ENCODE measurements around the gene COX7A2.

GRCh38 chr6:75202676-75203131, 40.9 kb downstream of the COX7A2 start:
- TF ChIP-seq, protein P1, sequence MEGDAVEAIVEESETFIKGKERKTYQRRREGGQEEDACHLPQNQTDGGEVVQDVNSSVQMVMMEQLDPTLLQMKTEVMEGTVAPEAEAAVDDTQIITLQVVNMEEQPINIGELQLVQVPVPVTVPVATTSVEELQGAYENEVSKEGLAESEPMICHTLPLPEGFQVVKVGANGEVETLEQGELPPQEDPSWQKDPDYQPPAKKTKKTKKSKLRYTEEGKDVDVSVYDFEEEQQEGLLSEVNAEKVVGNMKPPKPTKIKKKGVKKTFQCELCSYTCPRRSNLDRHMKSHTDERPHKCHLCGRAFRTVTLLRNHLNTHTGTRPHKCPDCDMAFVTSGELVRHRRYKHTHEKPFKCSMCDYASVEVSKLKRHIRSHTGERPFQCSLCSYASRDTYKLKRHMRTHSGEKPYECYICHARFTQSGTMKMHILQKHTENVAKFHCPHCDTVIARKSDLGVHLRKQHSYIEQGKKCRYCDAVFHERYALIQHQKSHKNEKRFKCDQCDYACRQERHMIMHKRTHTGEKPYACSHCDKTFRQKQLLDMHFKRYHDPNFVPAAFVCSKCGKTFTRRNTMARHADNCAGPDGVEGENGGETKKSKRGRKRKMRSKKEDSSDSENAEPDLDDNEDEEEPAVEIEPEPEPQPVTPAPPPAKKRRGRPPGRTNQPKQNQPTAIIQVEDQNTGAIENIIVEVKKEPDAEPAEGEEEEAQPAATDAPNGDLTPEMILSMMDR (IDR thresholded peaks at IDR 0.05) = no peak
- no peak for TF ChIP-seq EP300 (IDR thresholded peaks at IDR 0.05)
- TF ChIP-seq POLR2AphosphoS5 (IDR thresholded peaks at IDR 0.05) = no peak
- TF ChIP-seq POLR2A (IDR thresholded peaks at IDR 0.05) = no peak
